Stimulated activated CD8-positive, alpha-beta memory T cell treated with anti-CD3 and anti-CD28 coated beads, Interleukin-12 subunit alpha, Interleukin-12 subunit beta, amount 100 ng/mL, for 1 hour (primary cell): ENCODE measurements around the gene RHBDL1.

Source experiments
- DNase-seq: peaks from one replicate; pipeline ENCODE4 v3.0.0-alpha.2; 2020; ENCODE audit warnings: low read depth

RHBDL1 gene

GRCh38 chr16:674968-675883 lies at the start of gene RHBDL1:
TSS of gene RHBDL1 (plus strand) at chr16:675671. CDS start at chr16:675791, 120 bp downstream.
- DNase-seq, result no peak

DNA sequence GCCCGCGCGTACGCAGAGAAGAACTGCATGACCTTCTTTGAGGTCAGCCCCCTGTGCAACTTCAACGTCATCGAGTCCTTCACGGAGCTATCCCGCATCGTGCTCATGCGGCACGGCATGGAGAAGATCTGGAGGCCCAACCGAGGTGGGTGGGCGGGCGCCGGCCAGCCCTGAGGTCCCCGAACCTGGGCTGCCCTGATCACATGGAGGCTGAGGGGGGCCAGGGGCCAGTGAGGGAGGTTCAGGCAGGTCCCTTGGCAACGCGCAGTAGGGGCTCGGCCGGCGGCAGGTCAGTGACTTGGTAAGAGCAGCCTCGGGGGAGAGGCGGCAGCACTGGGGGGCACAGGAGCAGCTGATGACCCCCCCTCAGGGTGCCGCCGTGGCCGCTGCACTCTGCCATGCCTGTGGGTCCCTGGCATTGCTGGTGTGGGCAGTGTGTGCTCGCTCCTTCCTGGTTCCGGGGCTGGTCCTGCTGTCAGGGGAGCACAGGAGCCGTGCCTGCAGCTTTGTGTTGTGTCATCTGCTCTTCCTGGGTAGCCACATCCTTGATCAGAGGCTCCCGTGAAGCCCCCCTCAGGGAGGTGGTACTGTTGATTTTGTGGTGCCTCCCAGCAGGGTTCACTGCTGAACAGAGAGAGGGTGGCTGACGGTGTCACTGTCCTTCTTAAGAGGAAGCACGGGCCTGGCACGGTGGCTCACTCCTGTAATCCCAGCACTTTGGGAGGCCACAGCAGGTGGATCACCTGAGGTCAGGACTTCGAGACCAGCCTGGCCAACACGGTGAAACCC lies 49.3 kb upstream of the RHBDL1 start:
- no peak for DNase-seq

DNA sequence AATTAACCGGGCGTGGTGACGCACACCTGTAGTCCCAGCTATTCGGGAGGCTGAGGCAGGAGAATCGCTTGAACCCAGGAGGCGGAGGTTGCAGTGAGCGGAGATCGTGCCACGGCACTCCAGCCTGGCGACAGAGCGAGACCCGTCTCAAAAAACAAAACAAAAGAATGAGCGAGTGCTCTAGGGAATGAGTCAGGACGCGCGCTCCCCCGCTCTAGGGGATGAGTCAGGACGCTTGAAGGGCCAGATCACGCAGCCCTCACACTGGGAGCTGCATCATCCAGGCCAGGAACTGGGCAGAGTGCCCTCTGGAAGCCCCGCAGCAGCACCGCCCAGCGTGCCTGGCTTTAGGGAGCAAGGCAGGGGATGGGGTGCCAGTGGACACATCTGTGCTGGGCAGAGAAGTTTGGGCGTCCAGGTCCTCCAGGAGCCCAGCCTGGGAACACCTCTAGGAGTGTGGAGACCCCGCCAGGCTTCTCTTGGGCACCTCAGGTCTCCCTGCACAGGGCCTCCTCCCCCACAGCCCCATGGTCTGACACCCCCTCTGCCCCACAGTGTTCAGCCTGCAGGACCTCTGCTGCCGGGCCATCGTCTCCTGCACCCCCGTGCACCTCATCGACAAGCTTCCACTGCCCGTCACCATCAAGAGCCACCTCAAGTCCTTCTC lies 48.6 kb upstream of the RHBDL1 start:
- no peak for DNase-seq

GRCh38 chr16:627454-628239 lies 47.8 kb upstream of the RHBDL1 start:
- no peak for DNase-seq

GRCh38 chr16:628321-629061 lies 47.0 kb upstream of the RHBDL1 start:
- DNase-seq, result no peak

GRCh38 chr16:629185-629832 lies 46.2 kb upstream of the RHBDL1 start:
- no peak for DNase-seq

GRCh38 chr16:629833-630248 lies 45.6 kb upstream of the RHBDL1 start:
- no peak for DNase-seq

- no peak for DNase-seq
Observed at GRCh38 chr16:630249-630814, 45.1 kb upstream of the RHBDL1 start.

GRCh38 chr16:630815-631405 lies 44.6 kb upstream of the RHBDL1 start, which contains the start of gene WFIKKN1:
TSS of gene WFIKKN1 (plus strand) at chr16:630985. CDS start at chr16:631254, 269 bp downstream.
- DNase-seq, result no peak

GRCh38 chr16:631808-632358 lies 43.6 kb upstream of the RHBDL1 start:
- no peak for DNase-seq

DNA sequence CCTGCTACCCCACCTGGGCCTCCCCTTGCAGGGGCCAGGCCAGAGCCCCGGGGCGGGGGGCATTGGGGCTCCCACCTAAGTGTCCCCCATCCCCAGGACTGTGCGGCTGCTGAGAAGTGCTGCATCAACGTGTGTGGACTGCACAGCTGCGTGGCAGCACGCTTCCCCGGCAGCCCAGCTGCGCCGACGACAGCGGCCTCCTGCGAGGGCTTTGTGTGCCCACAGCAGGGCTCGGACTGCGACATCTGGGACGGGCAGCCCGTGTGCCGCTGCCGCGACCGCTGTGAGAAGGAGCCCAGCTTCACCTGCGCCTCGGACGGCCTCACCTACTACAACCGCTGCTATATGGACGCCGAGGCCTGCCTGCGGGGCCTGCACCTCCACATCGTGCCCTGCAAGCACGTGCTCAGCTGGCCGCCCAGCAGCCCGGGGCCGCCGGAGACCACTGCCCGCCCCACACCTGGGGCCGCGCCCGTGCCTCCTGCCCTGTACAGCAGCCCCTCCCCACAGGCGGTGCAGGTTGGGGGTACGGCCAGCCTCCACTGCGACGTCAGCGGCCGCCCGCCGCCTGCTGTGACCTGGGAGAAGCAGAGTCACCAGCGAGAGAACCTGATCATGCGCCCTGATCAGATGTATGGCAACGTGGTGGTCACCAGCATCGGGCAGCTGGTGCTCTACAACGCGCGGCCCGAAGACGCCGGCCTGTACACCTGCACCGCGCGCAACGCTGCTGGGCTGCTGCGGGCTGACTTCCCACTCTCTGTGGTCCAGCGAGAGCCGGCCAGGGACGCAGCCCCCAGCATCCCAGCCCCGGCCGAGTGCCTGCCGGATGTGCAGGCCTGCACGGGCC lies 42.8 kb upstream of the RHBDL1 start:
- no peak for DNase-seq

DNA sequence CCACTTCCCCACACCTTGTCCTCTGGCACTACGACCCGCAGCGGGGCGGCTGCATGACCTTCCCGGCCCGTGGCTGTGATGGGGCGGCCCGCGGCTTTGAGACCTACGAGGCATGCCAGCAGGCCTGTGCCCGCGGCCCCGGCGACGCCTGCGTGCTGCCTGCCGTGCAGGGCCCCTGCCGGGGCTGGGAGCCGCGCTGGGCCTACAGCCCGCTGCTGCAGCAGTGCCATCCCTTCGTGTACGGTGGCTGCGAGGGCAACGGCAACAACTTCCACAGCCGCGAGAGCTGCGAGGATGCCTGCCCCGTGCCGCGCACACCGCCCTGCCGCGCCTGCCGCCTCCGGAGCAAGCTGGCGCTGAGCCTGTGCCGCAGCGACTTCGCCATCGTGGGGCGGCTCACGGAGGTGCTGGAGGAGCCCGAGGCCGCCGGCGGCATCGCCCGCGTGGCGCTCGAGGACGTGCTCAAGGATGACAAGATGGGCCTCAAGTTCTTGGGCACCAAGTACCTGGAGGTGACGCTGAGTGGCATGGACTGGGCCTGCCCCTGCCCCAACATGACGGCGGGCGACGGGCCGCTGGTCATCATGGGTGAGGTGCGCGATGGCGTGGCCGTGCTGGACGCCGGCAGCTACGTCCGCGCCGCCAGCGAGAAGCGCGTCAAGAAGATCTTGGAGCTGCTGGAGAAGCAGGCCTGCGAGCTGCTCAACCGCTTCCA lies 42.0 kb upstream of the RHBDL1 start:
- DNase-seq, result no peak

DNA sequence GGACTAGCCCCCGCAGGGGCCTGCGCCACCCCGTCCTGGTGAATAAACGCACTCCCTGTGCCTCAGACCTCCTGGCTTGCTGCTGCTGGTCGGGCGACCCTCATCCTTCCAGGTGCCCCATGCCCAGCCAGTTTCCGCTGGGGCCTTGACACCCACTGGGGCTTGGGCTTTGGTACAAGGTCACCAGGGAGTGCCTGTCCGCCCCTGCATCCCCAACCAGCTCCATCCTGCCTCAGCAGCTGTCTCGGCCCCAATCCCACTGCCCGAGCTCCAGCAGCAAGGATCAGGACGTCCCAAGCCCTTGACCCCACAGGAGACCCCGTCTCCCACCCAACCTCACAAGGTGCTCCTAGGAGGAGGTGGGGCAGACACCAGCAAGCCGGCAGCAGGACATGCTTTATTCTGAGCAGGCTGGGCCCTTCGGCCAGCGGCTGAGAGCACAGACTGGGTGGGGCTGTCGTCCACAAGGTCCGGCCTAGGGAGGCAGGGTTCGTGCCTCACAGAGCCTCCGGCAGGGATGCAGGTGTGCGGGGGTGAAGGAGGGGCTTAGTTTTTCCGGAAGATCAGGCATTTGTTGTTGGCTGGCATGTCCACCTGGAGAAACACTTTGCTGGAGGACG lies 41.3 kb upstream of the RHBDL1 start:
- no peak for DNase-seq

- DNase-seq, result no peak
Observed at GRCh38 chr16:634996-635395, 40.5 kb upstream of the RHBDL1 start.

- DNase-seq, result no peak
Observed at GRCh38 chr16:635573-636205, 39.8 kb upstream of the RHBDL1 start.

DNA sequence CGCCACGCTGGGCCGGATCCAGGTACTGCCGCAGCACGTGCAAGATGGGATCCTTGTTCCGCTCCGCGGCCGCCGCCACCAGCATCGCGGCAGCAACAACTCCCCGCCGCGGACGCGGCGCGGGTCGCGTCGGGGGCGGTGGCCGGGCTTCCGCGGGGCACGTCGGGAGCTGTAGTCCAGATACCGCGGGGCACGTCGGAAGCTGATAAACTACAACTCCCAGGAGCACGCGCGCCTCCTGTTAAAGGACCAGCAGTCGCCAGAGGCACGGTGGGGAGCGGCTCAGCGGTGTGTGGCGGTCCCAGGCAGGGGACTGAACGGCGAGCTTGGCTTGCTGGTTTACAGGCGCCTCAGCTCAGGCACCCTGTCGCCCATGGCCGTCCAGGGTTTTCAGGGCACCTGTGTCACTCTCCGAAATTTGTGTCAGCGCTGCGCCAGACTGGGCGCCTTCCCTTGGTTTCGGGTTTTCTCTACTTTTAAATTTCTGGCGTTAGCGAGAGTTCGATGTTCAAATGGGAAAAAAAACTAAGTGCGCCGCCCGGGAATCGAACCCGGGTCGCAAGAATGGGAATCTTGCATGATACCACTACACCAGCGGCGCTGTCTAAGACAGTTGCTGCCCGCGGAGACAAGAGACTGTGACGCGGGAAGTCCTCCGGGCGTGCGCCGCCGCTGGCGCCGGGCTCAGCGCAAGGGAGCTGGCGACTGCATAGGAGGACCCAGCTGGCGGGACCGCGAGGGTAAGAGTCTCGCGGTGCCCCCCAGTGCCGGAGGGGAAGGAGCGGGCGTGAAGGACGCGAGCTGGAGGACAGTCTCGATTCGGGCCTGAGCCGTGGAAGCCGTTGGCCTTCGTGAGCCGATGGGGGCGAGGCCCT lies 39.0 kb upstream of the RHBDL1 start, which contains the start of gene METTL26:
METTL26 (minus strand) TSS at position 100 of the 875 bp plus-strand sequence; CDS start at position 85, 15 bp downstream.
- peak; percentile 86 for DNase-seq
